Astrocyte (in vitro differentiated cells and primary cell): Measurements from ENCODE around the gene MPRIP. TPM values are rescaled to one million over a fixed set of nuclear protein-coding genes. Genes with fewer than 3 reads are reported as not detected.

Source experiments
- DNase-seq: peaks from one replicate; pipeline ENCODE4 v3.0.0-alpha.2; 2010; ENCODE audit warnings: low read depth
- FAIRE-seq: peaks from 2 replicates; lab custom pipeline; 2011; peaks lifted over from hg19 to GRCh38; lab: Jason Lieb, UNC
- H2AFZ ChIP-seq: 2 replicates; pipeline ENCODE4 v1.6.0; 2012; ENCODE audit warnings: low read depth, low read length, inconsistent platforms
- H3K27ac ChIP-seq: 2 replicates; pipeline ENCODE4 v1.5.1; 2011; ENCODE audit warnings: low read depth, low read length, inconsistent platforms
- H3K27me3 ChIP-seq: 2 replicates; pipeline ENCODE4 v1.6.0; 2011; ENCODE audit warnings: low read length, inconsistent platforms; ENCODE audit not compliant: insufficient read depth
- H3K36me3 ChIP-seq: 2 replicates; pipeline ENCODE4 v1.5.1; 2011; ENCODE audit warnings: low read length, inconsistent platforms; ENCODE audit not compliant: insufficient read depth
- H3K4me1 ChIP-seq: 2 replicates; pipeline ENCODE4 v1.5.1; 2011; ENCODE audit warnings: low read length, inconsistent platforms; ENCODE audit not compliant: insufficient read depth
- H3K4me2 ChIP-seq: 2 replicates; pipeline ENCODE4 v1.6.0; 2012; ENCODE audit warnings: low read length, inconsistent platforms
- H3K4me3 ChIP-seq: 2 replicates; pipeline ENCODE4 v1.5.1; 2011; ENCODE audit warnings: low read depth, mild to moderate bottlenecking, low read length, inconsistent platforms; ENCODE audit not compliant: insufficient read depth
- H3K79me2 ChIP-seq: 2 replicates; pipeline ENCODE4 v1.6.0; 2012; ENCODE audit warnings: mild to moderate bottlenecking, low read length, inconsistent platforms; ENCODE audit not compliant: insufficient read depth
- H3K9ac ChIP-seq: 2 replicates; pipeline ENCODE4 v1.6.0; 2012; ENCODE audit warnings: mild to moderate bottlenecking, low read length, inconsistent platforms
- H3K9me3 ChIP-seq: 2 replicates; pipeline ENCODE4 v1.5.1; 2012; ENCODE audit warnings: low read depth, mild to moderate bottlenecking, low read length, inconsistent platforms; ENCODE audit not compliant: insufficient read depth
- H4K20me1 ChIP-seq: 2 replicates; pipeline ENCODE4 v1.6.0; 2012; ENCODE audit warnings: low read length, inconsistent platforms; ENCODE audit not compliant: insufficient read depth
- H3K27ac Mint-ChIP-seq: one replicate; pipeline ENCODE4 v1.8.0; 2021; ENCODE audit warnings: mild to moderate bottlenecking, mixed read lengths; ENCODE audit not compliant: unreplicated experiment
- H3K27me3 Mint-ChIP-seq: one replicate; pipeline ENCODE4 v1.8.0; 2021; ENCODE audit warnings: low read depth, mixed read lengths; ENCODE audit not compliant: unreplicated experiment
- H3K36me3 Mint-ChIP-seq: one replicate; pipeline ENCODE4 v1.8.0; 2021; ENCODE audit warnings: low read depth, mixed read lengths; ENCODE audit not compliant: unreplicated experiment
- H3K4me1 Mint-ChIP-seq: one replicate; pipeline ENCODE4 v1.8.0; 2021; ENCODE audit warnings: low read depth, mixed read lengths; ENCODE audit not compliant: unreplicated experiment
- H3K4me3 Mint-ChIP-seq: one replicate; pipeline ENCODE4 v1.8.0; 2021; ENCODE audit warnings: mild to moderate bottlenecking, moderate library complexity, mixed read lengths; ENCODE audit not compliant: unreplicated experiment
- H3K9me3 Mint-ChIP-seq: one replicate; pipeline ENCODE4 v1.8.0; 2021; ENCODE audit warnings: mild to moderate bottlenecking, mixed read lengths; ENCODE audit not compliant: unreplicated experiment
- CTCF ChIP-seq: IDR thresholded peaks from 2 replicates; pipeline ENCODE4 v1.5.1; 2011; ENCODE audit warnings: low read depth, mild to moderate bottlenecking, inconsistent platforms, low read length, moderate library complexity; ENCODE audit not compliant: insufficient read depth
- EZH2 ChIP-seq: IDR thresholded peaks from 2 replicates; pipeline ENCODE4 v1.6.1; 2012; ENCODE audit warnings: mild to moderate bottlenecking, low read length, inconsistent platforms; ENCODE audit not compliant: insufficient read depth
- total RNA-seq: library from RNA; stranded (reverse); gene quantifications from 2 replicates; pipeline ENCODE4 v1.2.1, GENCODE V29; 2021

Gene MPRIP
- total RNA-seq, 1 donor from 2014 or later = 176 TPM

GRCh38 chr17:17127730-17128291, 85.6 kb downstream of the MPRIP start:
- FAIRE-seq (no peak), DNase-seq (no peak)
- H3K36me3 ChIP-seq = peaks cover 12% of the 10 kb centered on the region
- no peaks in the 10 kb centered on the region for H3K27me3 ChIP-seq
- no peak overlapping the region for H3K4me2 ChIP-seq
- H3K27ac ChIP-seq = no peak overlapping the region
- no peaks in the 10 kb centered on the region for H3K4me1 ChIP-seq
- H3K9me3 ChIP-seq = no peaks in the 10 kb centered on the region
- Mint-ChIP-seq H3K9me3 (no peaks in the 10 kb centered on the region), H3K27me3 (no peaks in the 10 kb centered on the region), H3K27ac (no peak overlapping the region), H3K36me3 (peaks cover 8% of the 10 kb centered on the region), H3K4me1 (peaks cover 6% of the 10 kb centered on the region), H3K4me3 (no peak overlapping the region)
- peaks cover 97% of the 10 kb centered on the region for H4K20me1 ChIP-seq
- TF ChIP-seq CTCF = no peak
- TF ChIP-seq EZH2 = no peak
- H3K9ac ChIP-seq = no peak overlapping the region
- H3K4me3 ChIP-seq = no peak overlapping the region
- H3K79me2 ChIP-seq = peaks cover 89% of the 10 kb centered on the region
- H2AFZ ChIP-seq = no peak overlapping the region

GRCh38 chr17:17128476-17129075, 86.3 kb downstream of the MPRIP start:
- H3K36me3 Mint-ChIP-seq = peaks cover 8% of the 10 kb centered on the region
- H3K4me2 ChIP-seq = no peak overlapping the region
- H3K9me3 Mint-ChIP-seq = no peaks in the 10 kb centered on the region
- H3K27me3 ChIP-seq = no peaks in the 10 kb centered on the region
- H4K20me1 ChIP-seq = peaks cover 100% of the 10 kb centered on the region
- no peak overlapping the region for H3K4me3 ChIP-seq
- no peak overlapping the region for H3K9ac ChIP-seq
- no peaks in the 10 kb centered on the region for H3K9me3 ChIP-seq
- H3K4me1 ChIP-seq = no peaks in the 10 kb centered on the region
- peaks cover 14% of the 10 kb centered on the region for H3K36me3 ChIP-seq
- H3K27me3 Mint-ChIP-seq = no peaks in the 10 kb centered on the region
- no peak overlapping the region for H2AFZ ChIP-seq
- FAIRE-seq (no peak), DNase-seq (no peak)
- TF ChIP-seq EZH2 (no peak), CTCF (no peak)
- H3K4me3 Mint-ChIP-seq = no peak overlapping the region
- peaks cover 85% of the 10 kb centered on the region for H3K79me2 ChIP-seq
- no peak overlapping the region for H3K27ac Mint-ChIP-seq
- no peak overlapping the region for H3K27ac ChIP-seq
- peaks cover 6% of the 10 kb centered on the region for H3K4me1 Mint-ChIP-seq

GRCh38 chr17:17129466-17129865, 87.2 kb downstream of the MPRIP start:
- no peak for DNase-seq
- no peak overlapping the region for H3K9ac ChIP-seq
- Mint-ChIP-seq H3K36me3 (peaks cover 10% of the 10 kb centered on the region), H3K9me3 (no peaks in the 10 kb centered on the region), H3K4me3 (no peak overlapping the region), H3K27me3 (no peaks in the 10 kb centered on the region), H3K4me1 (peaks cover 6% of the 10 kb centered on the region), H3K27ac (no peak overlapping the region)
- H3K4me1 ChIP-seq = no peaks in the 10 kb centered on the region
- FAIRE-seq = no peak
- no peaks in the 10 kb centered on the region for H3K27me3 ChIP-seq
- peaks cover 100% of the 10 kb centered on the region for H4K20me1 ChIP-seq
- peaks cover 82% of the 10 kb centered on the region for H3K79me2 ChIP-seq
- H3K27ac ChIP-seq = no peak overlapping the region
- no peak for TF ChIP-seq CTCF
- no peak for TF ChIP-seq EZH2
- H2AFZ ChIP-seq = no peak overlapping the region
- no peaks in the 10 kb centered on the region for H3K9me3 ChIP-seq
- H3K4me3 ChIP-seq = no peak overlapping the region
- H3K36me3 ChIP-seq = peaks cover 20% of the 10 kb centered on the region
- no peak overlapping the region for H3K4me2 ChIP-seq
